Activated CD8-positive, alpha-beta memory T cell treated with anti-CD3 and anti-CD28 coated beads for 1 hour (primary cell): Measurements from ENCODE around the gene UBL3.

Experiments
- DNase-seq, 2 donors: peaks; one replicate each; pipeline ENCODE4 v3.0.0-alpha.2; 2020; ENCODE audit warnings: low read depth in 1 of 2; ENCODE audit errors: extremely low read depth in 1 of 2

The UBL3 gene

DNA sequence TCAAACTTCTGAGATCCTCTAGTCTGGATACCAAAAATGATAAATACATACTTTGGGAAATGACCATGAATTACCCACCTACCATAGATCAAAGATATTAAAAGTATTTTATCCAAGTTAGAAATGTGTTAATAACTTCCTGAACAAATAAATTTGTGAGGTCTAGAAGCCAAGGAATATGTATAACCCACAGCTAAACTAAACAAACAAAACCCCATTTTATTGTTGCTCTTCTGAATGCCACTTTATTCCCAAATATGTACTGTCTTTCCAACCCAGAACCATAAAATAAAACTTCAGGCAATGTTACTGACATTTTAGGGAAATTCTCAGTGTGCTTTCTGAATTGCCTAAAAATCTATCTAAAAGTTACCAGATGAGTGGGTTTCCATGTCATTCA lies 35.1 kb downstream of the UBL3 start:
- no peak for DNase-seq

DNA sequence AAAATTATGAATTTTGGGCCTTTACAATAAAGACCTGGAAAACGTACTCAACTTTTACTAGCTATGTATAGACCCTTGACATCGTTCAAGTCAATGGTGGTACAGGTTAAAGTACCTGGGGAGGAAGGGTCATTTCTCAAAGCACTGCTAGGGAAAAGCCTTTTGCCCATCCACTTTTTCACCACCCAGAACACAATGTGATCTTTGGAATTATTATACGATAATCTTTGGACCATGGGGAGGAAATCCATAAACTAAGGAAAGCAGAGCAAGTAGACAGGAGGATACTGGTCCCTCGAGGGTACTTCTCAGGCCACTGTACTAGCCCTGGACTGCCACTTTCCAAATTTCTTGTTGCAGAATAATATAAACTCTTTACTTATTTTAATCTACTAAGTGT lies 39.5 kb downstream of the UBL3 start:
- no peak for DNase-seq

DNA sequence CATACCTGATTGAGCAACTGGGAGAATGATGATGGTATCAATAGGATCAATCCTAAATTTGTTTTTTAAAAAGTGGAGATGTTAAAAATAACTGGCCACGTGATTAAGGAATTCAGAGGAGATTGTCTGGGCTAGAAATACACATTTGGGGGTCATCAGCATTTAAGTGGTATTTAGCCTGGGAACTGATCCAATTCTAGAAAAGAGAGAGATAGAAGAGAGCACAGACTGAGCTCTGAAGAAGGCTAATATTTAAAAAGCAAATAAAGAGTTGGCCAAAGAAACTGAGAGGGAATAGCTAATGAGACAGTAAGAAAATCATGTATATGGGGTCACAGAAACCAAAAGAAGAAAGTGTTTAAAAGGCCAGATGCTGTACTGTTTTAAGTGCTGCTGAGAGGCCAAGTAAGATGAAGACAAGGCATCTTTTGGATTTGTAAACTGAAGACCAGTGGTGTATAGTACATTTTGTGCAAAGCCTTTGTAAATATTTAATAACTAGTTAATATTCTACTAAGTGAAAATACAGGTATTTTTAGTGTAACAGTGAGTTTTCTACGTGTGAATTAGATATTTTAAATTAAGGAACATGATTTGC lies 40.2 kb downstream of the UBL3 start:
- DNase-seq: no peak

DNA sequence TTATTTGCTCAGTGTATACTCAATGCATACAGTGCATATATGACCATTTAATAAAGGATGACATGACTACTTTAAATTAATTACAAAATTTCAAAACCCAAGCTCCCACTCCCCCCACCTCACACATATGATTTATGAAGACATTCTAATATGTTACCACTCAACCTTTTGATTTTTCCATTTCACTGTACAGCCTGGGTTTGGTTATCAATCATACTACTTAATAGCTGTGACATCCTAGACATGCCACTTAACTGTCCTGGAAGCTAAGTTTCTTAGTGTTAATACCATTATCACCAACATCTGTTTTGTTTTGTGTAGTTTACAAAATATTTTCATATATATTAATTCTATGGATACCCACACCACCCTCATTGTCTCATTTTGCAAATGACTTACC lies 42.2 kb downstream of the UBL3 start:
- DNase-seq: no peak

DNA sequence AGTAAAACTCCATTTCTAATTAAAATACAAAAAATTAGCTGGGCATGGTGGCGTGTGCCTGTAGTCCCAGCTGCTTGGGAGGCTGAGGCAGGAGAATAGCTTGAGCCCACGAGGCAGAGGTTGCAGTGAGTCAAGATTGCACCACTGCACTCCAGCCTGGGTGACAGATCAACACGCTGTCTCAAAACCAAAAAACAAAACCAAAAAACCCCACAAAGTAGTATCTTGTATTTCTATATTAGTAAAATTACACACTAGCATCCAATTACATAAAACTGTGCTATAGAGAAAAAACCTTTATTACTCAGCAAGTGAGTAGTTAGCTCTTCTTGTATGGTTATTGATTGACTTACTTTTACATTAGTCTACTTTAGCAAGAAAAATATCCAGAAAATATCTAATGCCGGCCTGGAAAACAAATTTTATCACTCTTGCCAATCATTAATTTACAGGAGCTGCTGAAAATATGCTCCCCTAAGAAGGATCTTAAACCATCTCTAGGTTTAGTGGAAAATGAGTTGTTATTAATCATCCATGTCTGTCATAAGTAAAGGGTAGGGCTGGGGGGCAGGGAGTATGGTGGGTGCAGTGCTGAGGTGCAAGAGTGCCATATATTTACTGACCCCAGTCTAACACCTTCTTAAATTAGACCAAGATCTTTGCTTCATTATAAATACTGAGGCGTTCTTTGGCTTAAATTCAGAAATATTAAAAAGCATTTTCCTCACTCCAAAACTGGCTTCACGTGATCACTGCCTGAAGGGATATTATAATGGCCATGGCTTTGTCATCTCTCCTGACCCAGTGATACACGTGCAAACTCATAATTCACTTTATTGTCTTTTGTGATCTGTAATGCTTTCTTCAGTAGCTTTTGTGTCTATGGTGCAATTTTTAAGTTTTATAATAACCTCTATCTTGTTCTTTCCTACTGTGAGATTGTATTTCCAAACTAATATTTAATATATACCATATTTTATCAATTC lies 44.1 kb downstream of the UBL3 start:
- no peak for DNase-seq

DNA sequence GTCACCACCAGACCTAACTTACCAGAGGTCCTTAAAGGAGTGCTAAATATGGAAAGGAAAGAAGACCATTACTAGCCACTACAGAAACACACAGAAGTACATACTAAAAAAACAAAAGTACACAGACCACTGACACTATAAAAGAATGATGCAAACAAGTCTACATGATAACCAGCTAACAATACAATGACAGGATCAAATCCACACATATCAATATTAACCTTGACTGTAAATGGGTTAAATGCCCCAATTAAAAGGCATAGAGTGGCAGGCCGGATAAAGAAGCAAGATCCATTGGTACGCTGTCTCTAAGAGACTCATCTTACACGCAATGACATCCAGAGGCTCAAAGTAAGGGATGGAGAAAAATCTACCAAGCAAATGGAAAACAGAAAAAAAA lies 47.2 kb downstream of the UBL3 start:
- no peak for DNase-seq

DNA sequence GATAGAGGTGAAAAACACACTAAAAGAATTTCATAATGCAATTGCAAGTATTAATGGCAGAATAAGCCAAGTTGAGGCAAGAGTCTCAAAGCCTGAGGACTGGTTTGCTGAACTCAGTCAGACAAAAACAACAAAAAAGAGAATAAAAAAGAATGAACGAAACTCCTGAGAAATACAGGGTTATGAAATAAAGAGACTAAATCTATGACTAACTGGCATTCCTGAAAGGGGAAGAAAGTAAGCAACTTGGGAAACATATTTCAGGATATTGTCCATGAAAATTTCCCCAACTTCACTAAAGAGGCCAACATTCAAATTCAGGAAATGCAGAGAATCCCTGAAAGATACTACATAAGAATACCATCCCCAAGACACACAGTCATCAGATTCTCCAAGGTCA lies 47.8 kb downstream of the UBL3 start:
- DNase-seq: no peak

DNA sequence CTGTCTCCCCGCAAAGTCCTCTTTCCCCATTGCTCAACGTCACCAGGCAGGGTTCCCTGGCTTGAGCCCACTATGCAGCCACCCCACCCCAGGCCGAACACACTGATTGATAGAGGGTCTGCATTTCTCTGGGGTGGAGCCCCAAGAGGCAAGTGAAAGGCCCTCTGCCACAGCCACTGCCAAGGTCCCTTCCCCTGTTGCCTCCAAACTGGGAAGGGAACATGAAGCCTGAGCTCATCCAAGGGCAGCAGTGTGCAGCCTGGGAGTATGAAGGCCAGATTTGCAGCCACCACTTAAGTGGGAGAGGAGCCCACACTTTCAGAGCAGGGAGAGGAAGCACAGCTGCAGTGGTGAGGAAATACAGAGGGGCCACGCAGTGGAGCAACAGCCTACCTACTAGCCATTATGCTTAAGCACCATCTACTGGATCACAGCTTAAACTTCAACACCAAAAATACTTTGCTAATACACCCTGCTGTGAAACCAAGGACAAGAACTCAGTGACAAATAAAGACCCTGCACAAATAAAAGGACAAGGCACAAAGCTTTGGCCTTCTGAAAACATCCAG lies 48.6 kb downstream of the UBL3 start:
- no peak for DNase-seq

DNA sequence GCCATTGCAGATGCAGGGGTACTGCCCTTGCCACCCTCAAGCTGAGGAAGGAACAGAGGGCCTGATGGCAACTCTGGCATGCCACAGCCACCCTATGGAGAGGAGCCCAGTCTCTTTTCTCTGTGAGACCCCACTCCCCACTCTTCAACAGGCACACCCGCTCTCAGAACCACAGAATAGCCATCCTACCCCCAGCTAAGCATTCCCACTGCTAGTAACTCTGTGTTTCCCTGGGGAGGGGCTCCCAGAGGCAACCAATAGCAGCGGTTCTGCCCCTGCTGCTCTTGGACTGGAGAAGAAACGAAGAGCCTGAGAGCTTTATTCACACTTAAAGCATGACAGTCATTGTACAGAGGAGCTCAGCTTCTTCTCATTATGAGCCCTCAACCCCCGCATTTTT lies 49.3 kb downstream of the UBL3 start:
- DNase-seq: no peak

DNA sequence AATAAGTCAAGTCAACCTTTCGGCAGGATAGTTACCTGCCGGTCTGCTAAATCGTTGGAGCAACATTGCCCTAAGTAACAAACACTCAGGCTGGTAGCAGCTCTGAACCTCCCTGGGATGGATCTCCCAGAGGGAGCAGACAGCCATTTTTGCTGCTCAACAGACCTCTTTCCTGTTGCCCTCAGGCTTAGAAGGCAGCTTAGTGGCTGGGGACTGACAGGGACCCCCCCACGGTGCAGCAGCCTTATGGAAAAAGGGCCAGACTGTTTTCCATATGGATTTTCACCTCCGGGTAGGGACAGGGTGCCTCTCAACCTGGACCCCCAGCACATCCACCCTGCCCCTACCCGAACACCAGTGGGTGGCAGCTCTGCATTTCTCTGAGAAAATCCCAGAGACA lies 49.7 kb downstream of the UBL3 start:
- DNase-seq: no peak

DNA sequence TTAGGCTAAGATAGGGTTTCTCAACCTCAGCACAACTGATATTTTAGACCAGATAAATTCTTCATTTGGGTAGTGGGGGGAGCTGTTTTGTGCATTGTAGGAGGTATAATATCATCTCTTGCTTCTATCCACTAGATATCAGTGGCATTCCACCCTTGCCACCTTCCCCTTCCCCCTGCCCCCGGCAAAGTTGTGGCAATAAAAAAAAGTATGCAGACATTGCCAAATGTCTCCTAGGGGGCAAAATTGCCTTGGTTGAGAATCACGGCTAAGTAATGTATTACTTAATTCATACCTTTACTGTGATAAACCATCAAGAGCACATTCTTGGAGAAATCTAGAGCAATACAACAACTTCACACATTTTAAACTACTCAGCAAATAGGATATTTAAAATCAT lies 51.4 kb downstream of the UBL3 start:
- no peak for DNase-seq

DNA sequence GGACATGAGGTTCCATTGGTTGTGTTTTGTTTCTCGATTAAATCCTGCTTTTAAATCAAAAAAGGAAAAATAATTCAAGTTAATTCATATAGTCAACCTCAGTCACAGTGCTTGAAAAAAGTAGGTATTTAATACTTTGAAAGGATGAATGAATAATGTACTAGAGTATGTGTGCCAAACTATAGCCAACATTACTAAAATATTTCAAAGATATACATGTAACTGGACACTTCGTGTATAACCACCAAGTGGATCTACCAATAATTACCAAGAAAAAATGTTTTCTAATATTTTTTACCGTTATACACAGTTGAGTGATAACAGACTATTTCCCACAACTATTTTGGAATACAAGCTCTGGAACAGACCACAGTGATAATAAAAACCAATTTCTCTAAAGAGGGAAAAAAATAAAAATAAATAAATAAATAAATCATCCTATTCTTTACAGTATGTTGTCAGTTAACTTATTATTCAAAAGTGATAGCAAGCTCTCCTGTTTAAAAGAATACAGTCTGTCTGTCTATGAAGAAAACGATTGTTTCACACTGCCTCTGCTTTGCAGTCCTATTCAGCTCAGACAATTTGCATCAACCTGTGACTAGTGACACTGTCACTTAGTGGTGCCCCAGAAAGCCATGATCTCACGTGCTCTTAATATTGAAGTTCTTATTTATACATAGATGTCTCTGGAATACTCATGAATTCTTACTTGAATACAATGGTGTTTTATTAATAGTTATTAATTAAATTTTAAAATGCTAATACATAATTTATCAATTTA lies 58.2 kb downstream of the UBL3 start:
- DNase-seq: no peak

DNA sequence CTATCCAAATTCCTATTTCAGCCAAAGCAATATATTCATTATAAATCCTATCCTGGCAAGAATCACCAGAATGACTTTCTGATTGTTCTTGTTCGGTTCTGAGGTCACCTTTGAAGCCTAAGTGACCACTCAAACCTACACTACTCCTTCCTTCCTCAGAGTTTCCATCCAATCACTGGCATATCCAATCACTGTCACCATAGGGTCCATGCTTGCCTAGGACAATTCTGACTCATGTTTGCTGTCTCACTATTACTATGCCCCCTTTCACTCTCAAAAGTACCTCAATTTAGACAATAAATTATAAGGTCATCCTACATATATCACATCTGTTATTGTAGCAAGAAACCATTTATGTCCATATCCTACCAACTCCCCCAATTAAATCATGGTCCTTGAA lies 58.9 kb downstream of the UBL3 start:
- no peak for DNase-seq

DNA sequence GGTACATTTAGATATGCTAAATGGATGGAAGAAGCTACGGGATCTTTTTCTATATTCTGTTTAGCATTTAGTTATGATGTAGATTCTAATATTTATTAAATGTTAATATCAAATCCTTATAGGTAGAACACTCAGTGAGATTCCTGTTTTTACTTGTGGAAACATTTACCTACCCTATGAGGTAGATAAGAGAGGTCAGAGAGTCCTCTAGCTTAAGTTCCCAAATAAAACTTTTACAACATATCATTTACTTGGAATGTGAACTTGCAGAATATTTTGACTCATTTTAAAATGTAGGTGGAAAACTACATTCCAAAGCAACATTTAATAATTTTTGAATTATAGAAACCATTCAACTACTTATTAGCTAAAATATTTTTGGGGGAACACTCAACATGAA lies 63.7 kb downstream of the UBL3 start:
- DNase-seq: no peak

DNA sequence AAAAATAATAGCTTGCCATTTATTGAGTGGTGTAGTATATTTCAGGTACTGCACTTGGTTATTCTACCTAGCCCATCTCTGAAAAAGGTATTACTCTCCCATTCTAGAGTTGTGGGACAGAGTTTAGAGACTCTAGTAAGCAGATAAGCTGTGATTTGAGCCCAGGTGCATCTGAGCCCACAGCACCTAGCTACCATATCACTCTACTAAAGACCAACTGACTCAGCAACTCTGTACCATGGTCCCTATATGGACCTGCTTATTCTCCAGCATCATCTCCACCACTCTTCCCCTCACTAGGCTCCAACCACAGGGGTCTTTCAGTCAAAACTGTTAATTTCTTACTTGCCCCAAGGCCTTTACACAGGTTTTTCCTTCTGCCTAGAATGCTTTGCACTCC lies 64.4 kb downstream of the UBL3 start:
- DNase-seq: no peak

DNA sequence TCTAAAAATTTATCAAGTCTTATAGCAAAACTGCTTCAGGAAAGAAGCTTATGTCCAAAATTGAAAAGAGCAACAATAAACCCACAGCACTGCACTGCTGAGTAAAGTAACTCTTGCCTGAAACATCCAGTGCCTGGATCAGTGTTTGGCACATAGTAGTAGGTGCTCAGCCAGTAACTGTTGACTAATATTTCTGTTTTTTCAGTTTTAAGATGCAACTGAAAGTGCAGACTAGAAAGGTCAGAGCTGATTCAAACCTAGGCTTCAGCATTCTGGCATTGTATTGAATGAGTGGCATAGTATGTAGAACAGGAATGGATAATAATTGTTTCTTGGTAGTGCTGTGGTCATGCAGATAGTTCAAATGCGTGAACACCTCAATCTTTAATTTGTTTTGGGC lies 67.6 kb downstream of the UBL3 start:
- DNase-seq: no peak

DNA sequence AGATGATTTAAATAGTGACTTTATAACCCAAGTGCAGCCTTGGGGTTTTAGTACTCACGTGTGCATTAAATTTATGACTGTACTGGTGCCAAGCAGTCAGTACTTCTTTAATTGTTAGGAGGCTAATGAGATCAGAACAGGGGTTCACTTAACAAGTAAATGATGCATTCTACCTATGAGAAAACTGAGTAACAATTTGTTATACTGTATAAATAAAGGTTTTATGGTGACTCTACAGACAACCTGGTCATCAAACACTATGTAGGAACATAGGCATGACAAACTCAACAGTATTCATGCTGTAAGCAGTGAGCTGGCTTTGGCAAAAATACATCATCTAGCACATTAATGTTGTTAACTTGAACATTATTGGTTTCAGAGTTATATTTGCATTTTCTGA lies 75.6 kb downstream of the UBL3 start:
- DNase-seq: no peak

DNA sequence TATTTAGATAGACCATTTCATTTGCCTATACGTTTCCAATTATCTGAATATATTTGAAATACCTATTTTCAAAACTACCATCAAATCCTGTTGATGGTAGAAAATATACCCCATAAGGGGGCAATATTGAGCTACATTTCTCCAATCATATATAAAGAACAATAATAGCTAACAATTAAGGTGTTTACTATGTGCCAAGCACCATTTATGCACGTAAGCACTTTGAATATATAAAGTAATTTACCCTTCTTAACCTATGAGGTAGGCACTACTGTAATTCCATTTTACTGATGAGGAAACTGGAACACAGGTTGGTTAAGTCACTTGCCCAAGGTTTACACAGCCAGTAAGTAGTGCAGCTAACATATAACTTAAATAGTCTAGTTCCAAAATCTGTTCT lies 79.2 kb downstream of the UBL3 start:
- no peak for DNase-seq

DNA sequence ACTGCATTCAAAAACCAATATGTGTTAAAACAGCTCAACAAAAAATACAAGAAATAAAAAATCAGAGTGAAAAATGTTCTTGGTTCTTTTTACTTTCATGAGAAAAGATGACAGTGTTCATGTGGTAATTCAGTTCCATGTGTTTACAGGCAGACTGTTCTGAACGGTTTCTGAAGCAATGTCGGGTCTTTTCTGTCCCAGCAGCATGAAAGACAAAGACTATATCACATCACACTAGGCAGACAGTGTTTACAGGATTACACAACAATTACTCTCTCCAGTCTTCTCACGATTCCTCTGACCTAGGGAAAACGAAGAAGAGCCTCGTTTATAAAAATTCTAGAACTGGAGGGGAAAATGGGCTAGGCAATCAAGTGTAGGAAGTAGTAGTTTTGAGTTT lies 83.4 kb downstream of the UBL3 start:
- no peak for DNase-seq

DNA sequence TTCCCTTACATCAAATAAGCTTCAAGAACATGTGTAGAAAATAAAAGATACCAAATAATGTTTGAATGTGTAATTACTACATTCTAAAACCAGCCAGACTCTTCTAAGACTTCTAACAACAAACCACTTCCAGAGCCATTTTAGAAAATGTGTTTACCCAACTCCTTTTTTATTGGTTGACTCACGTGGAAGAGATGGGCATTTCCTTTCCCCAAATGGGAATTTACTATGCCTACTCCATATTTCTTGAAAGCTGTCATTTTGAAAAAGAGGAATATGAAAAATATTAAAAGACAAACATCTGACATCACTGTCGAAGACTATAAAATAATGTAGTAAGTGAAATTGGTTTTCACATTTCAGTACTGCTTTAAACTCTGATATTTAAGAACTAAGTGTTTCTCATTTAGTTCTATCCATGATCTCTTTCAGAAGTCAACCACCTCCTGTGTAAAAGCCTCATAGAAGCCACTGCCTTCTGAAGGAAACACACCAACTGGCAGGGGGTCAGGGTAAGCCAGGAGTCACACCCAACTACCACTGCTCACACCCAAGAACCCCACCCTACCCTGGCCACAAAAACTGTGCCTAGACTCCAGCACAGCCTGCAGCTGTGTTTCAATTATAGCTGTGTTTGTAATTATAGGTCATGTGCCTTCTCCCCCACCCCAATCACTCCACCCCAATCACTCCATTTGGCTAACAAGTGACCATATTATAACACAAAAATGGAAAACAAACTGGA lies 86.8 kb downstream of the UBL3 start:
- no peak for DNase-seq

DNA sequence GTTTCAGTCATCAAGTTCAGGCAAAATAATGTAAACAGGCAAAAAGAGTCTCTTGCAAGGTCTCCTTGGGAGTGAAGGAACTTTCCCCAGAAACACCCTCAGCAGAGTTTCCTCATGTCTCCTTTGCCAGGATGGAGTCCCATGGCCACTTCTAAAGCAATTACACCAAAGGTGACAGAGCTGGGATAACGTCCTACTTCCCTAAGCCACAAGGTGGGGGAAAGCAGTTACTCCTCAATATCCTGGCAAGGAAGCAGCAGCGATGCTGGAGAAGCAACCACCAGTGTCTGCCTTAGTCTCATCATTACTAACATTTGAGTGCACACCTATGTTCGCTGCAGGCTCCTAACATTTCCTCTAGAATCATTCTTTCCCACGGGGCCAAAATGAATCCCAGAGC lies 88.6 kb downstream of the UBL3 start:
- no peak for DNase-seq
